ENCODE results near the gene MAML2. TPM values are rescaled to one million over a fixed set of nuclear protein-coding genes. Genes with fewer than 3 reads are reported as not detected.

MAML2 gene
- total RNA-seq, 4 donors from 2014 or later = 20.0 to 33.7 (median 23.2) TPM

- TF ChIP-seq CTCF (IDR thresholded peaks at IDR 0.05) = no peak
- TF ChIP-seq POLR2A (IDR thresholded peaks at IDR 0.05; ENCODE audit: low read depth) = no peak
- TF ChIP-seq EP300 (IDR thresholded peaks at IDR 0.05) = no peak
- TF ChIP-seq POLR2AphosphoS5 (IDR thresholded peaks at IDR 0.05) = no peak
- Histone ChIP-seq H3K27me3 (no peaks in the 10 kb centered on the region), H3K4me1 (peaks cover 6 to 35% (median 26%) of the 10 kb centered on the region in 4 donors), H3K4me3 (no peak overlapping the region), H3K36me3 (no peaks in the 10 kb centered on the region), H3K27ac (replicated peaks in 1 of 4) (no peak overlapping the region), H3K9me3 (no peaks in the 10 kb centered on the region)
- no peak for DNase-seq (ENCODE audit: extremely low spot score)
- 98% methylated on average over 2 of the region's 2 CpGs for WGBS
- intact Hi-C loops (cut with DNase I) = no loop called here
Observed at GRCh38 chr11:96132437-96132836, 210.6 kb downstream of the MAML2 start.

GRCh38 chr11:96130061-96130620, 212.9 kb downstream of the MAML2 start:
- Histone ChIP-seq H3K27me3 (no peaks in the 10 kb centered on the region), H3K4me1 (peaks cover 0 to 27% (median 20%) of the 10 kb centered on the region in 4 donors), H3K27ac (replicated peaks in 1 of 4) (no peak overlapping the region), H3K36me3 (no peaks in the 10 kb centered on the region), H3K4me3 (no peak overlapping the region), H3K9me3 (no peaks in the 10 kb centered on the region)
- no peak for DNase-seq (ENCODE audit: extremely low spot score)
- intact Hi-C loops (cut with DNase I) = no loop called here
- TF ChIP-seq CTCF (IDR thresholded peaks at IDR 0.05) = no peak
- no peak for TF ChIP-seq EP300 (IDR thresholded peaks at IDR 0.05)
- TF ChIP-seq POLR2A (IDR thresholded peaks at IDR 0.05; ENCODE audit: low read depth) = no peak
- TF ChIP-seq POLR2AphosphoS5 (IDR thresholded peaks at IDR 0.05) = no peak
- 93% methylated on average over 2 of the region's 2 CpGs for WGBS

GRCh38 chr11:96127596-96127959, 215.4 kb downstream of the MAML2 start:
- H3K9me3 ChIP-seq = no peaks in the 10 kb centered on the region
- no peaks in the 10 kb centered on the region for H3K27me3 ChIP-seq
- H3K4me1 ChIP-seq = peaks cover 0 to 15% (median 13%) of the 10 kb centered on the region in 4 donors
- 12% methylated on average over 2 of the region's 2 CpGs for WGBS
- TF ChIP-seq POLR2AphosphoS5 (IDR thresholded peaks at IDR 0.05) = no peak
- no peak for TF ChIP-seq POLR2A (IDR thresholded peaks at IDR 0.05; ENCODE audit: low read depth)
- TF ChIP-seq EP300 (IDR thresholded peaks at IDR 0.05) = no peak
- no peak for TF ChIP-seq CTCF (IDR thresholded peaks at IDR 0.05)
- no peak overlapping the region for H3K4me3 ChIP-seq
- no peaks in the 10 kb centered on the region for H3K36me3 ChIP-seq
- no peak for DNase-seq (ENCODE audit: extremely low spot score)
- intact Hi-C loops (cut with DNase I) = no loop called here
- no peak overlapping the region for H3K27ac ChIP-seq (replicated peaks in 1 of 4)

- Histone ChIP-seq H3K27me3 (no peaks in the 10 kb centered on the region), H3K36me3 (no peaks in the 10 kb centered on the region), H3K9me3 (no peaks in the 10 kb centered on the region), H3K4me1 (peaks cover 0 to 15% (median 13%) of the 10 kb centered on the region in 4 donors), H3K4me3 (no peak overlapping the region), H3K27ac (replicated peaks in 1 of 4) (no peak overlapping the region)
- intact Hi-C loops (cut with DNase I) = no loop called here
- no peak for TF ChIP-seq POLR2A (IDR thresholded peaks at IDR 0.05; ENCODE audit: low read depth)
- TF ChIP-seq POLR2AphosphoS5 (IDR thresholded peaks at IDR 0.05) = no peak
- TF ChIP-seq EP300 (IDR thresholded peaks at IDR 0.05) = no peak
- TF ChIP-seq CTCF (IDR thresholded peaks at IDR 0.05) = no peak
- DNase-seq (ENCODE audit: extremely low spot score) = no peak
- WGBS = 66% methylated on average over 4 of the region's 4 CpGs
Observed at GRCh38 chr11:96126917-96127595, 215.9 kb downstream of the MAML2 start.

Data from esophagus muscularis mucosa (tissue), 4 donors.